ENCODE data around the gene ZFAND4. TPM values are rescaled to one million over a fixed set of nuclear protein-coding genes. Genes with fewer than 3 reads are reported as not detected.

Gene ZFAND4
- 1 to 10 TPM; 4.5 to 7.0 TPM for total RNA-seq

DNA sequence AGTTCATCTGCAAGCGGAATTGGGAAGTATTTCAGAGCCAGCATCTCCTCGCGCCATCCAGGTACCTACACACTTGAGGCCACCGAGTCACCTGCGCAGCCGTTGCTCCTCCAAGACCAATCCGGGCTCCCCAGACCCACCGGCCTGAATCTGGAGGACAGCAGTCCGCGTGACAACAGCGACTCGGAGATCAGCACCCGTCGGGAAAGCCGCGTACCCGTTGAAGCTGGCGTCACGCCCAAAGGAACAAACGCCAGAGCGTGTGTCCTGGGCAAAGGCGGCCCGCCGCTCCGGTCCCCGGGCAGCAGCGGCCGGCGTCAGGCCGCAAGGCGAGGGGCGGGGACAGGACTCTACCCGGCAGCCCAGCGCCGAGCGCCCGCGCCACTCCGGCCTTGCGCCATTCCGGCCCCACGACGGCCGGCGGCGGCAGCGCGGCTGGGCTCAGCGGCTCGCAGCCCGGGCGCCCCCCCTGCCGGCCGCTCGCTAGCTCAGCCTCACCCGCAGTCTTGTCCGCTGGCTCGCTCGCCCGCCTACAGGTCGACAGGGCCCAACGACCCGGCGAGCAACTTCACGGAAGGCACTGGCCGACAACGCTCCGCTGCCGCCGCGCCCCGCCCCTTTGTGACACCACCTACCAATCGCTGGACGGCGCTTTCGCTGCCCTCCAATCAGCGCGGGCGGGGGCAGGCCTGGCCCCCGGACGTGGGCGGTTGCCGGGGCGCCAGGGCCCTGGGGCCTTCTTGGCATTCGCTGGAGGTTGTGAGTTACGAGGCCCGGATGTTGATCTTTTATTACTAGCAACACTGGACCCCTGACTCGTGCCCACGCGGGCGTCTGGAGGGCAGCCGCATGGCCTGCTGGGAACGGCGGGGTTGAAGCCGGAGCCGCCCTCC is at the start of gene ZFAND4:
Gene ZFAND4 (minus strand): TSS at position 592 of the 893 bp plus-strand sequence. CDS start 9,047 bp downstream, outside the sequence.

Other genes with a start within 250 kb of the ZFAND4 start
- gene WASHC2C, start 54.5 kb upstream of the ZFAND4 start, total RNA-seq, result 10 to 100 TPM; 23.3 to 36.1 TPM
- 1 to 10 TPM; 4.1 to 6.3 TPM for gene AGAP4, start 174.7 kb upstream of the ZFAND4 start, total RNA-seq

All from melanocyte of skin (primary cell).